Kidney (tissue), 14 donors: ENCODE measurements around the gene DHPS. TPM values are rescaled to one million over a fixed set of nuclear protein-coding genes. Genes with fewer than 3 reads are reported as not detected.

Experiments used
- DNase-seq, 5 donors: peaks; one replicate each; pipeline ENCODE4 v3.0.0-alpha.2; 2013 to 2020
- FAIRE-seq: peaks from 2 replicates; lab custom pipeline; 2012; peaks lifted over from hg19 to GRCh38; lab: Jason Lieb, UNC
- H3K27ac ChIP-seq, 2 donors: one replicate each; pipeline ENCODE4 v1.7.0; 2013; ENCODE audit warnings: low read depth in 2 of 2, low read length in 2 of 2, inconsistent platforms in 1 of 2
- H3K27me3 ChIP-seq: one replicate; pipeline ENCODE4 v1.7.1; 2013; ENCODE audit warnings: low read length, inconsistent platforms; ENCODE audit not compliant: control insufficient read depth, insufficient read depth
- H3K36me3 ChIP-seq, 3 donors: one replicate each; pipeline versions ENCODE4 v1.7.0 to v1.7.1; 2013; ENCODE audit warnings: low read length in 3 of 3, control low read depth in 1 of 3, inconsistent platforms in 1 of 3; ENCODE audit not compliant: insufficient read depth in 3 of 3, control insufficient read depth in 2 of 3
- H3K4me1 ChIP-seq, 3 donors: one replicate each; pipeline versions ENCODE4 v1.7.0 to v1.7.1; 2013; ENCODE audit warnings: low read length in 3 of 3, inconsistent platforms in 1 of 3, low read depth in 1 of 3; ENCODE audit not compliant: control insufficient read depth in 2 of 3, insufficient read depth in 2 of 3
- H3K4me3 ChIP-seq, 3 donors: one replicate each; pipeline versions ENCODE4 v1.7.0 to v1.8.1; 2013; ENCODE audit warnings: low read length in 3 of 3, control low read depth in 1 of 3, inconsistent platforms in 1 of 3
- H3K9ac ChIP-seq, 3 donors: one replicate each; pipeline versions ENCODE4 v1.7.0 to v1.7.1; 2013; ENCODE audit warnings: low read length in 3 of 3, control low read depth in 1 of 3, inconsistent platforms in 1 of 3
- H3K9me3 ChIP-seq, 3 donors: one replicate each; pipeline versions ENCODE4 v1.7.0 to v1.7.1; 2013; ENCODE audit warnings: low read length in 3 of 3, control low read depth in 1 of 3, inconsistent platforms in 1 of 3; ENCODE audit not compliant: control insufficient read depth in 2 of 3, insufficient read depth in 1 of 3
- intact Hi-C: fragments of 100-400 bp; cut with DNase I; formaldehyde crosslinking; loops from one replicate; pipeline ENCODE4 v1.11.1; 2022
- polyA plus RNA-seq: library from polyadenylated mRNA; stranded (reverse); fragments of 350-450 nt; fragmentation: Illumina TruSeq; extraction: RNeasy Lipid Tissue Mini Kit (QIAGEN cat#74804); gene quantifications from one replicate; pipeline ENCODE4 v1.2.3, GENCODE V29; 2014; ENCODE audit warnings: low read depth, low replicate concordance; ENCODE audit not compliant: insufficient read depth
- total RNA-seq: library from RNA; stranded (reverse); fragmentation: NEBNext Ultra II Directional; extraction: Animal tissue kit (Norgen Biotek cat#: 25700); gene quantifications from one replicate; pipeline ENCODE4 v1.2.1, GENCODE V29; 2021
- TF ChIP-seq, protein P1 (sequence below): IDR thresholded peaks from 3 replicates; pipeline ENCODE4 v1.5.1; 2012; ENCODE audit warnings: mild to moderate bottlenecking, moderate library complexity, borderline replicate concordance; ENCODE audit not compliant: insufficient read depth; ENCODE audit errors: extremely low read depth
- donor health status: control.
- donor health status: control.
- donor health status: control.
- donor health status: control.
- donor health status: control.
- donor health status: DM: yes; HTN: yes; CAD: no.
- donor health status: Normal renal cell carcinoma (clear cell type).

The DHPS gene
- total and polyA plus RNA-seq, 2 donors from 2014 or later, result 61.3 to 75.9 TPM

DNA sequence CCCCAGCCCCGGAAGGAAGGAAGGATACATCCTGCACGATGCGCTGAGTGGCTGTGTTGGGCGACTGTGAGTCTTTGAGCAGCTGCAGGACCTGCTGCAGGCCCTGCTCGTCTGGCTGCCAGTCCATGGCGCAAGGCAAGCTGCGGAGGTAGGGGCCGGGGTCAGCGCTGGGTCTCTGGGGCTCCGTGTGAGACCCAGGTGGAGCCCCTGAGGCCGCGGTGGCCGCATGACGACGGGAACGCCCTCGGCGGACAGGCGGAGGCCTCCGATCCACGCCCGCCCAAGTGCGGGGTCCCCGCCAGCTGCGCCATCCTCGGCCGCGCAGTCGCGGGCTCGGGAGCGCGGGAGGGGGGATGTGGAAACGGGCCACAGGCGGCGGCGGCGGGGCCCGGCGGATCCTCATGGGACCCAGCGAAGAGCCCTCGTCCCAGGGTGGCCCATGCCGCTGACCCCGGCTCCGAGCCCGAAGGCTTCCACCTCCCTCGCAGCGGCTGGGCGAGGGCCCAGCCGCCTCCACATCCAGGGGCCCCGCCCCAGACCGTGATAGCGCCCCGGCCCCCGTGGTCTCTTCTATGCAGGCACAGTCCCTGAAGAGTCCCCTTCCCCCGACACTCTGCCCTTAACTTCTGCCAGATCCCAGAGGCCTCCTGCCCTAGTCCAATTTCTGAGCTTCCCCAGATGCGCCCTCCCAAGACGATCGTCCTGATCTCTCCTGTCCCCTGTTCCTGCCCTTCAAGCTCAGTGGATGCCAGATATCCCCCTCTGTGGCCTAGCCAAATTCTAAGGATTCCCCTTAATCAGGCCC is 39.4 kb upstream of the DHPS start:
- Histone ChIP-seq H3K9ac (peak overlapping the region; percentile 59 to 99 (median 93)), H3K4me3 (peak overlapping the region; percentile 42 to 71 (median 71)), H3K27ac (peak overlapping the region; percentile 47 to 89), H3K27me3 (no peaks in the 10 kb centered on the region), H3K36me3 (peaks cover 8 to 11% (median 10%) of the 10 kb centered on the region in 3 donors), H3K4me1 (peaks cover 0 to 22% (median 14%) of the 10 kb centered on the region in 3 donors), H3K9me3 (no peaks in the 10 kb centered on the region)
- TF ChIP-seq, protein P1, sequence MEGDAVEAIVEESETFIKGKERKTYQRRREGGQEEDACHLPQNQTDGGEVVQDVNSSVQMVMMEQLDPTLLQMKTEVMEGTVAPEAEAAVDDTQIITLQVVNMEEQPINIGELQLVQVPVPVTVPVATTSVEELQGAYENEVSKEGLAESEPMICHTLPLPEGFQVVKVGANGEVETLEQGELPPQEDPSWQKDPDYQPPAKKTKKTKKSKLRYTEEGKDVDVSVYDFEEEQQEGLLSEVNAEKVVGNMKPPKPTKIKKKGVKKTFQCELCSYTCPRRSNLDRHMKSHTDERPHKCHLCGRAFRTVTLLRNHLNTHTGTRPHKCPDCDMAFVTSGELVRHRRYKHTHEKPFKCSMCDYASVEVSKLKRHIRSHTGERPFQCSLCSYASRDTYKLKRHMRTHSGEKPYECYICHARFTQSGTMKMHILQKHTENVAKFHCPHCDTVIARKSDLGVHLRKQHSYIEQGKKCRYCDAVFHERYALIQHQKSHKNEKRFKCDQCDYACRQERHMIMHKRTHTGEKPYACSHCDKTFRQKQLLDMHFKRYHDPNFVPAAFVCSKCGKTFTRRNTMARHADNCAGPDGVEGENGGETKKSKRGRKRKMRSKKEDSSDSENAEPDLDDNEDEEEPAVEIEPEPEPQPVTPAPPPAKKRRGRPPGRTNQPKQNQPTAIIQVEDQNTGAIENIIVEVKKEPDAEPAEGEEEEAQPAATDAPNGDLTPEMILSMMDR, result no peak
- peak in 2 of 5 donors; percentile 34 to 67 for DNase-seq
- intact Hi-C loops, result no loop called here
- FAIRE-seq, result no peak

DNA sequence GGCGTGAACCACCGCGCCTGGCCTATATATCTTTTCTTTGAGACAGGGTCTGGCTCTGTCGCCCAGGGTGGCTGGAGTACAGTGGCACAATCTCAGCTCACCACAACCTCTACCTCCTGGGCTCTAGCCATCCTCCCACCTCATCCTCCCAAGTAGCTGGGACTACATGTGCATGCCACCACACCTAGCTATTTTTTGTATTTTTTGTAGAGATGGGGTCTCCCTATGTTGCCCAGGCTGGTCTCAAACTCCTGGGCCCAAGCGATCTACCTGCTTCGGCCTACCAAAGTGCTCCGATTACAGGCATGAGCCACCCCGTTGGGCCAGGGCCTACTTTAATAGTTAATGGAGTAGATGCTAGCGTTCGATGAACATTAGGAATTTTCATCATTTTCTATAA is 38.6 kb upstream of the DHPS start:
- Histone ChIP-seq H3K27ac (no peak overlapping the region), H3K4me3 (peak overlapping the region; percentile 28 to 71 (median 50)), H3K27me3 (no peaks in the 10 kb centered on the region), H3K9ac (peak overlapping the region in 1 of 3 donors; percentile 99), H3K4me1 (peaks cover 0 to 22% (median 14%) of the 10 kb centered on the region in 3 donors), H3K36me3 (peaks cover 11 to 13% (median 11%) of the 10 kb centered on the region in 3 donors), H3K9me3 (no peaks in the 10 kb centered on the region)
- TF ChIP-seq, protein P1, result no peak
- intact Hi-C loops, result no loop called here
- no peak for DNase-seq
- FAIRE-seq, result no peak

DNA sequence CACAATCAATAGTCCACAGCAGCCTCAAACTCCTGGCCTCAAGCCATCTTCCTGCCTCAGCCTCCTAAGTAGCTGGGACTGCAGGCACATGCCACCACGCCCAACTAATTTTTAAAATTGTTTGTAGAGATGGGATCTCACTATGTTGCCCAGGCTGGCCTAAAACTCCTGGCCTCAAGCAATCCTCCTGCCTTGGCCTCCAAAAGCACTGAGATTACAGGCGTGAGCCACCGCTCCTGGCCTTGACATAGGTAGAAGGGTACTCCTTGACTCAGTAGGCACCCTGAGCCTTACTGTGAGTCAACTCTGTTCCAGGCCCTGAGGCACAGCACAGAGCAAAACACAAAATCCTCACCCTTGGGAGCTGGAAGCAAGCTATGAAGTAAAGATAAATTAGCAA is 34.2 kb upstream of the DHPS start:
- TF ChIP-seq, protein P1, result no peak
- H3K27ac ChIP-seq, result no peak overlapping the region
- DNase-seq, result no peak
- H3K4me1 ChIP-seq, result peaks cover 0 to 6% (median 6%) of the 10 kb centered on the region in 3 donors
- no peaks in the 10 kb centered on the region for H3K27me3 ChIP-seq
- no peaks in the 10 kb centered on the region for H3K9me3 ChIP-seq
- no peak overlapping the region for H3K9ac ChIP-seq
- no peak overlapping the region for H3K4me3 ChIP-seq
- no peak for FAIRE-seq
- peaks cover 16 to 38% (median 23%) of the 10 kb centered on the region in 3 donors for H3K36me3 ChIP-seq
- intact Hi-C loops, result no loop called here
